Activated B cell treated with CpG ODN at 0.5 μM for 24 hours (primary cell): Measurements from ENCODE around the gene MMP2. TPM values are rescaled to one million over a fixed set of nuclear protein-coding genes. Genes with fewer than 3 reads are reported as not detected.

Experiments
- ATAC-seq: fragments of 200-7000 bp; cut with Tn5 transposase; one replicate; pipeline ENCODE4 v1.10.0; 2021; ENCODE audit warnings: low read depth, mild to moderate bottlenecking, moderate library complexity
- CTCF ChIA-PET: fragments of 350-600 bp; sonication (Branson Sonifier 250); formaldehyde crosslinking; loops from one replicate; lab custom pipeline; 2021; ENCODE audit warnings: antibody characterized with exemption; lab: Charles Lee
- POLR2A ChIA-PET: fragments of 350-600 bp; sonication (Branson Sonifier 250); formaldehyde crosslinking; loops from one replicate; lab custom pipeline; 2021; ENCODE audit warnings: antibody characterized with exemption; lab: Charles Lee
- DNase-seq: peaks from one replicate; pipeline ENCODE4 v3.0.0; 2022
- H3K27ac Mint-ChIP-seq: one replicate; pipeline ENCODE4 v1.8.0; 2020; ENCODE audit warnings: mixed read lengths
- H3K27me3 Mint-ChIP-seq: one replicate; pipeline ENCODE4 v1.8.0; 2021; ENCODE audit warnings: mixed read lengths
- H3K36me3 Mint-ChIP-seq: one replicate; pipeline ENCODE4 v1.8.0; 2021; ENCODE audit warnings: low read depth, mixed read lengths
- H3K4me1 Mint-ChIP-seq: one replicate; pipeline ENCODE4 v1.8.0; 2021; ENCODE audit warnings: mixed read lengths
- H3K4me3 Mint-ChIP-seq: one replicate; pipeline ENCODE4 v1.8.0; 2020; ENCODE audit warnings: mild to moderate bottlenecking, mixed read lengths
- H3K9me3 Mint-ChIP-seq: one replicate; pipeline ENCODE4 v1.8.0; 2020; ENCODE audit warnings: mixed read lengths
- intact Hi-C: fragments of 100-400 bp; cut with micrococcal nuclease; formaldehyde crosslinking; loops from one replicate; pipeline ENCODE4 v1.15.1; 2024
- total RNA-seq: library from RNA; stranded (reverse); gene quantifications from 2 replicates; pipeline ENCODE4 v1.2.3, GENCODE V29; 2022
- TF ChIP-seq, protein P1 (sequence below): fragments of 200-600 bp; IDR thresholded peaks from one replicate; pipeline ENCODE4 v1.8.0; 2022; ENCODE audit warnings: antibody characterized with exemption, mild to moderate bottlenecking

The MMP2 gene
- total RNA-seq, 1 donor from 2014 or later = not detected

DNA sequence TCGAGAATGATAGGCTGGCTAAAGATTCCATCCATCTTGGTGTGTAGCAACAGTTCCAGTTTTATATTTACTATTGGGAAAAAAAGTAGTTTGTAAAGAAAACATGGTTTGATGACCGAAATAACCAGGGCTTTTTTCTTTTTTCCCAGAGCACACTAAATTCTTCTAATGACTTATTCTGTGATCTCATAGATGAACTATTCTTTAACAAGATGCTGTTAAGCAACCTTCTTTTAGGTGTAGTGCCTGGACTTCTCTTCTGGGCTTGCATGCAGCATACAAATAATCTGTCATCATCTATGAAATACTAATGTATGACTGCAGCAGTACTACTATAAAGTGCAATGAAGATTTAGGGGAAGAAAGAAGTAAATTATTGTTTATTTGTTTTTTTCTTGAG is 76.4 kb downstream of the MMP2 start:
- intact Hi-C loops = no loop called here
- TF ChIP-seq, protein P1, sequence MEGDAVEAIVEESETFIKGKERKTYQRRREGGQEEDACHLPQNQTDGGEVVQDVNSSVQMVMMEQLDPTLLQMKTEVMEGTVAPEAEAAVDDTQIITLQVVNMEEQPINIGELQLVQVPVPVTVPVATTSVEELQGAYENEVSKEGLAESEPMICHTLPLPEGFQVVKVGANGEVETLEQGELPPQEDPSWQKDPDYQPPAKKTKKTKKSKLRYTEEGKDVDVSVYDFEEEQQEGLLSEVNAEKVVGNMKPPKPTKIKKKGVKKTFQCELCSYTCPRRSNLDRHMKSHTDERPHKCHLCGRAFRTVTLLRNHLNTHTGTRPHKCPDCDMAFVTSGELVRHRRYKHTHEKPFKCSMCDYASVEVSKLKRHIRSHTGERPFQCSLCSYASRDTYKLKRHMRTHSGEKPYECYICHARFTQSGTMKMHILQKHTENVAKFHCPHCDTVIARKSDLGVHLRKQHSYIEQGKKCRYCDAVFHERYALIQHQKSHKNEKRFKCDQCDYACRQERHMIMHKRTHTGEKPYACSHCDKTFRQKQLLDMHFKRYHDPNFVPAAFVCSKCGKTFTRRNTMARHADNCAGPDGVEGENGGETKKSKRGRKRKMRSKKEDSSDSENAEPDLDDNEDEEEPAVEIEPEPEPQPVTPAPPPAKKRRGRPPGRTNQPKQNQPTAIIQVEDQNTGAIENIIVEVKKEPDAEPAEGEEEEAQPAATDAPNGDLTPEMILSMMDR = no peak
- Mint-ChIP-seq H3K36me3 (no peaks in the 10 kb centered on the region), H3K4me3 (no peak overlapping the region), H3K27ac (no peak overlapping the region), H3K4me1 (no peaks in the 10 kb centered on the region), H3K27me3 (no peaks in the 10 kb centered on the region), H3K9me3 (no peaks in the 10 kb centered on the region)
- ChIA-PET CTCF (no interaction called here), POLR2A (no interaction called here)
- ATAC-seq (no peak), DNase-seq (no peak)

Other genes starting within 250 kb of the MMP2 start
- gene IRX6, start 155.0 kb upstream of the MMP2 start, total RNA-seq = 0.18 TPM in 1 of 2 replicates, not detected in the other
- 0.04 and 0.42 TPM in 2 replicates for gene LPCAT2, start 29.9 kb downstream of the MMP2 start, total RNA-seq
- gene CAPNS2, start 87.5 kb downstream of the MMP2 start, total RNA-seq = not detected in 2 replicates
- gene SLC6A2, start 176.8 kb downstream of the MMP2 start, total RNA-seq = not detected in 2 replicates